ENCODE data around the gene FAAP20. TPM values are rescaled to one million over a fixed set of nuclear protein-coding genes. Genes with fewer than 3 reads are reported as not detected.

Gene FAAP20
- total and polyA plus RNA-seq, 9 of the 15 experiments (the other 6 are each of a cell fraction or from before 2014, with no cell fraction given) = 0.58 to 143 (median 9.9) TPM

- no peaks in the 10 kb centered on the region for H3K9me1 ChIP-seq (ENCODE audit: control insufficient read depth, insufficient read depth, low read length)
- intact Hi-C loops (cut with micrococcal nuclease) (no loop called here), in situ Hi-C loops (cut with MboI) (no loop called here)
- H3K27me3 ChIP-seq (ENCODE audit: control insufficient read depth in 2 of 2, insufficient read depth in 2 of 2, low read length in 2 of 2) = no peaks in the 10 kb centered on the region
- H3K79me2 ChIP-seq (ENCODE audit: control insufficient read depth, insufficient read depth, low read length) = no peaks in the 10 kb centered on the region; the same call in 2 of the 3 replicates
- peak; percentile 51 for ATAC-seq
- H3K4me2 ChIP-seq (ENCODE audit: insufficient read depth, low read length) = peak overlapping the region; percentile 72
- peak overlapping the region; percentile 36; the same call in 1 of the 3 replicates for H3K27ac ChIP-seq (ENCODE audit: extremely low read depth, low read depth, low read length)
- peak; percentile 92 for FAIRE-seq
- ChIA-PET POLR2A (interaction anchor here (0.6 to 3.7 kb wide), 9 partner anchors 11 to 145 kb away, joined by 3 to 27 read pairs (median 4); no protein-coding TSS in a partner anchor), CTCF (ENCODE audit: low intra/inter-chr PET ratio) (no interaction called here)
- no peaks in the 10 kb centered on the region for H4K20me1 ChIP-seq (replicated peaks; ENCODE audit: control insufficient read depth, insufficient read depth, low read length)
- H3K4me3 ChIP-seq = peak overlapping the region; percentile 12; the same call in 1 of the 2 replicates
- H3K9ac ChIP-seq (ENCODE audit: insufficient read depth in 1 of 2, low read depth in 2 of 2, low read length in 2 of 2) = peak overlapping the region; percentile 39 to 91; a peak in 3 of 4 replicates
- no peaks in the 10 kb centered on the region for H3K9me3 ChIP-seq (replicated peaks; ENCODE audit: control insufficient read depth, insufficient read depth, low read depth, low read length)
- peaks cover 27 to 81% of the 10 kb centered on the region in 2 experiments for H3K4me1 ChIP-seq (replicated peaks in 1 of 2; ENCODE audit: control insufficient read depth in 2 of 2, insufficient read depth in 2 of 2, low read length in 2 of 2)
- peak overlapping the region; percentile 82 for H2AFZ ChIP-seq (ENCODE audit: low read depth, low read length)
- BruUV-seq (replicated peaks) = no TSS peak
- WGBS (ENCODE audit: insufficient coverage, low coverage, missing lambda C conversion rate) = 34% methylated on average over 15 of the region's 16 CpGs
- peak; percentile 57 to 85 (median 63) for DNase-seq (ENCODE audit: extremely low read depth in 1 of 4, low spot score in 3 of 4)
- no peaks in the 10 kb centered on the region for H3K36me3 ChIP-seq (ENCODE audit: control insufficient read depth, insufficient read depth, low read length)
- TF ChIP-seq ETV5 (CRISPR knock-in tag; IDR thresholded peaks at IDR 0.05; ENCODE audit: low read depth) (0 out of 2 replicates have a peak, but pooled peaks have one; percentile 19), PML (IDR thresholded peaks at IDR 0.05; ENCODE audit: low read length) (no peak), ZBTB7A (IDR thresholded peaks at IDR 0.05; ENCODE audit: borderline replicate concordance, control insufficient read depth, low read depth, low read length) (0 out of 2 replicates have a peak, but pooled peaks have one; percentile 1), ESRRA (IDR thresholded peaks at IDR 0.05; ENCODE audit: borderline replicate concordance, low read depth) (peak; percentile 77), KAT7 (CRISPR knock-in tag; IDR thresholded peaks at IDR 0.05; ENCODE audit: borderline replicate concordance) (0 out of 2 replicates have a peak, but pooled peaks have one; percentile 56), HNRNPL (IDR thresholded peaks at IDR 0.05; ENCODE audit: low read depth, low read length) (no peak), HMGN3 (IDR thresholded peaks at IDR 0.05; ENCODE audit: borderline replicate concordance, extremely low read depth, insufficient read length, low read depth, low read length) (peak; percentile 14), CTBP1 (IDR thresholded peaks at IDR 0.05; ENCODE audit: borderline replicate concordance) (0 out of 2 replicates have a peak, but pooled peaks have one; percentile 61), ZNF263 (CRISPR knock-in tag; IDR thresholded peaks at IDR 0.05; ENCODE audit: borderline replicate concordance) (0 out of 2 replicates have a peak, but pooled peaks have one; percentile 19), PHF8 (IDR thresholded peaks at IDR 0.05; ENCODE audit: borderline replicate concordance, low read length) (peak; percentile 30; the same call in 1 of the 2 replicates), E2F6 (IDR thresholded peaks at IDR 0.05; ENCODE audit: borderline replicate concordance in 1 of 2, extremely low read depth in 1 of 2, insufficient read depth in 1 of 2, insufficient read length in 1 of 2, low read depth in 1 of 2, low read length in 1 of 2, poor library complexity in 1 of 2, severe bottlenecking in 1 of 2) (peak in 1 of 2 experiments; percentile 48), TFAP4 (CRISPR knock-in tag; IDR thresholded peaks at IDR 0.05; ENCODE audit: borderline replicate concordance) (peak; percentile 46; the same call in 1 of the 2 replicates), XRCC4 (IDR thresholded peaks at IDR 0.05; ENCODE audit: extremely low read depth, insufficient read depth, insufficient read length) (no peak), MNT (conservative IDR thresholded peaks at IDR 0.05) (0 out of 4 replicates have a peak, but pooled peaks of 1 of the 2 experiments have one; percentile 30), E2F3 (CRISPR knock-in tag; IDR thresholded peaks at IDR 0.05) (no peak), TEAD1 (CRISPR knock-in tag; IDR thresholded peaks at IDR 0.05) (0 out of 4 replicates have a peak, but pooled peaks of 1 of the 2 experiments have one; percentile 4)
These were observed 12.4 kb upstream of the FAAP20 start for GRCh38 chr1:2206813-2207487.
